Endodermal cell (in vitro differentiated cells): Measurements from ENCODE around the gene PHLPP1. TPM values are rescaled to one million over a fixed set of nuclear protein-coding genes. Genes with fewer than 3 reads are reported as not detected.

Source experiments
- DNase-seq: peaks from one replicate; pipeline ENCODE4 v3.0.0-alpha.2; 2017
- H3K27ac ChIP-seq: 2 replicates; pipeline ENCODE4 v1.5.1; 2013; ENCODE audit warnings: mild to moderate bottlenecking, low read depth, low read length, moderate library complexity
- H3K27me3 ChIP-seq: 2 replicates; pipeline ENCODE4 v1.6.1; 2013; ENCODE audit warnings: mild to moderate bottlenecking, low read length, moderate library complexity; ENCODE audit not compliant: insufficient read depth, control insufficient read depth, poor library complexity, severe bottlenecking
- H3K36me3 ChIP-seq: 2 replicates; pipeline ENCODE4 v1.7.0; 2013; ENCODE audit warnings: mild to moderate bottlenecking, low read length, moderate library complexity; ENCODE audit not compliant: control insufficient read depth, insufficient read depth
- H3K4me1 ChIP-seq: one replicate; pipeline ENCODE4 v1.7.0; 2013; ENCODE audit warnings: low read length; ENCODE audit not compliant: control insufficient read depth, insufficient read depth
- H3K4me3 ChIP-seq: 2 replicates; pipeline ENCODE4 v1.5.1; 2013; ENCODE audit warnings: mild to moderate bottlenecking, low read length, moderate library complexity
- H3K9ac ChIP-seq: 2 replicates; pipeline ENCODE4 v1.6.1; 2013; ENCODE audit warnings: mild to moderate bottlenecking, low read length, moderate library complexity; ENCODE audit not compliant: poor library complexity, severe bottlenecking; ENCODE audit errors: extremely low read depth
- H3K9me3 ChIP-seq: 2 replicates; pipeline ENCODE4 v1.6.1; 2013; ENCODE audit warnings: mild to moderate bottlenecking, low read length, moderate library complexity; ENCODE audit not compliant: control insufficient read depth
- H3K27ac Mint-ChIP-seq: 2 replicates; pipeline ENCODE4 v1.8.0; 2020; ENCODE audit warnings: mixed read lengths
- H3K27me3 Mint-ChIP-seq: 2 replicates; pipeline ENCODE4 v1.8.0; 2021; ENCODE audit warnings: mild to moderate bottlenecking, mixed read lengths; ENCODE audit not compliant: insufficient read depth
- H3K36me3 Mint-ChIP-seq: 2 replicates; pipeline ENCODE4 v1.8.0; 2020; ENCODE audit warnings: low read depth, mixed read lengths
- H3K4me1 Mint-ChIP-seq: 2 replicates; pipeline ENCODE4 v1.8.0; 2020; ENCODE audit warnings: mixed read lengths
- H3K4me3 Mint-ChIP-seq: 2 replicates; pipeline ENCODE4 v1.8.0; 2020; ENCODE audit warnings: mild to moderate bottlenecking, moderate library complexity, mixed read lengths
- H3K9me3 Mint-ChIP-seq: 2 replicates; pipeline ENCODE4 v1.8.0; 2020; ENCODE audit warnings: mild to moderate bottlenecking, mixed read lengths
- CTCF ChIP-seq: fragments of 200-600 bp; sonication (generic); conservative IDR thresholded peaks from 2 replicates; pipeline ENCODE4 v1.5.0; 2021; ENCODE audit warnings: antibody characterized with exemption, mild to moderate bottlenecking
- WGBS, 2 experiments: methylation state at CpG; one replicate each; pipeline versions ENCODE4 v1.1.5 to v1.1.7; 2013; ENCODE audit warnings: missing lambda C conversion rate in 2 of 2, mixed read lengths in 1 of 2; ENCODE audit not compliant: insufficient coverage in 1 of 2, insufficient read length in 1 of 2; 5-methylcytosine and 5-hydroxymethylcytosine counted together
- total RNA-seq, 2 donors: library from RNA; stranded (reverse); fragmentation: NEBNext Ultra II Directional in 1 of 2; extraction: Animal tissue kit (Norgen Biotek cat#: 25700) in 1 of 2; gene quantifications; 2 replicates in 1 of 2; 3 replicates in 1 of 2; pipeline ENCODE4 v1.2.1, GENCODE V29; 2021

The PHLPP1 gene
- total RNA-seq, 2 donors from 2014 or later, result 19.8 to 28.1 TPM

- no peak for TF ChIP-seq CTCF
- Mint-ChIP-seq H3K4me1 (no peaks in the 10 kb centered on the region), H3K36me3 (no peaks in the 10 kb centered on the region), H3K9me3 (no peaks in the 10 kb centered on the region), H3K27me3 (no peaks in the 10 kb centered on the region), H3K4me3 (no peak overlapping the region), H3K27ac (no peak overlapping the region)
- Histone ChIP-seq H3K9ac (no peak overlapping the region), H3K9me3 (no peaks in the 10 kb centered on the region), H3K27ac (no peak overlapping the region), H3K4me1 (no peaks in the 10 kb centered on the region), H3K27me3 (no peaks in the 10 kb centered on the region), H3K4me3 (no peak overlapping the region), H3K36me3 (no peaks in the 10 kb centered on the region)
- DNase-seq, result no peak
- 88 to 90% methylated on average over 4 to 5 of the region's 5 CpGs for WGBS, 2 experiments
Measured at GRCh38 chr18:62988471-62988870, 273.1 kb downstream of the PHLPP1 start.

GRCh38 chr18:62989195-62989594, 273.9 kb downstream of the PHLPP1 start:
- no peak for TF ChIP-seq CTCF
- no peak overlapping the region for H3K27ac Mint-ChIP-seq
- Histone ChIP-seq H3K27ac (no peak overlapping the region), H3K27me3 (no peaks in the 10 kb centered on the region), H3K4me3 (no peak overlapping the region), H3K9me3 (no peaks in the 10 kb centered on the region), H3K4me1 (no peaks in the 10 kb centered on the region), H3K36me3 (no peaks in the 10 kb centered on the region), H3K9ac (no peak overlapping the region)
- no peaks in the 10 kb centered on the region for H3K36me3 Mint-ChIP-seq
- peaks cover 2% of the 10 kb centered on the region for H3K27me3 Mint-ChIP-seq
- no peak for DNase-seq
- WGBS, 2 experiments, result 90 to 92% methylated on average over 7 of the region's 7 CpGs
- H3K4me1 Mint-ChIP-seq, result no peaks in the 10 kb centered on the region
- H3K9me3 Mint-ChIP-seq, result no peaks in the 10 kb centered on the region
- H3K4me3 Mint-ChIP-seq, result no peak overlapping the region

GRCh38 chr18:62990653-62991052, 275.3 kb downstream of the PHLPP1 start:
- H3K9me3 ChIP-seq, result no peaks in the 10 kb centered on the region
- H3K27ac Mint-ChIP-seq, result no peak overlapping the region
- no peak overlapping the region for H3K4me3 ChIP-seq
- 100% methylated on average over 1 of the region's 1 CpG; no CpG with 5 or more reads in 1 of the 2 experiments for WGBS, 2 experiments
- DNase-seq, result no peak
- peaks cover 2% of the 10 kb centered on the region for H3K27me3 Mint-ChIP-seq
- H3K36me3 Mint-ChIP-seq, result no peaks in the 10 kb centered on the region
- no peaks in the 10 kb centered on the region for H3K36me3 ChIP-seq
- H3K4me1 ChIP-seq, result no peaks in the 10 kb centered on the region
- H3K27ac ChIP-seq, result no peak overlapping the region
- no peaks in the 10 kb centered on the region for H3K9me3 Mint-ChIP-seq
- no peak overlapping the region for H3K9ac ChIP-seq
- H3K4me3 Mint-ChIP-seq, result no peak overlapping the region
- no peak for TF ChIP-seq CTCF
- H3K4me1 Mint-ChIP-seq, result no peaks in the 10 kb centered on the region
- no peaks in the 10 kb centered on the region for H3K27me3 ChIP-seq
